ENCODE measurements around the gene GPR55.

DNA sequence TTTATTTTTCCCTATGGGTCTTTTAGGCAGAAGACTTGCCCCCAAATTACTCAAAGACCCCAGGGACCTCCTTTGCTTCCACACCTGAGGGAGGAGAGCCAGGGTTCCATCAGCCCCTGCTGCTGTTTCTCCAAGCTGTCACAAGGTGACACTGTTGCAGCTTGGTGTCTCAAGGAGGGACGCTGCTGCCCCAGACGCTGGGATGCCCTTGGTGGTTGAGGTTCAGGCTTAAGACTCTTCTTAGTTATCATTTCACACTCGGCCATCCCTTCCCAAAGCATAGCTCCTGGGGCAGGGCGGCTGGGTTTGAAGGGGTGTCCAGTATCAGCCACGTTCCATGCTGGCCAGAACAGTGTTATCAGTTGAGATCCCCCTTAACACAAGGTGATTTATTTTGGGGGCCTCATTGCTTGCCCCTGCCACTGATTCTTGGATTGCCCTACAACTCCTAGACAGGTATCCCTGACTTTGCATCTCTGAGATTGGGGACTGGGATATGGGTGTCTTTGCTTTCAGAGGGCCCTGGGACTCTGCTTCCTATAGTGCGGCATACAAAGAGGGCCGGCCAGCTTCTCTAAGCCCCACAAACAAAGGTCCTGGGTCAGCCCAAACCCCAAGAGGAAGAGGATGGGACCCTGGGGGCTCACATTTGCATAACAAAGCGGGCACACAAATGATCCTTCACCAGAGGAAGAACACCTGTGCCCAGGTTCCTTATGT is 22.7 kb downstream of the GPR55 start:
- TF ChIP-seq CTCF (IDR thresholded peaks at IDR 0.05) (peak; percentile 33 to 67 (median 42)), POLR2A (IDR thresholded peaks at IDR 0.05) (no peak)
